AG04449 (cell line): ENCODE data around the gene RTN4R.

ENCODE experiments used
- CTCF ChIA-PET: fragments of 350-600 bp; formaldehyde crosslinking; extraction: SDS; loops from one replicate; lab custom pipeline; 2021; ENCODE audit warnings: antibody characterized with exemption; lab: Yijun Ruan, JAX
- POLR2A ChIA-PET: fragments of 400-600, 350-600 bp; formaldehyde crosslinking; extraction: SDS; loops from one replicate; lab custom pipeline; 2020; ENCODE audit warnings: antibody characterized with exemption, inconsistent platforms; lab: Yijun Ruan, JAX
- DNase-seq: peaks from one replicate; pipeline ENCODE4 v3.0.0-alpha.2; 2010; ENCODE audit warnings: low read depth, low spot score
- H3K4me3 ChIP-seq: 2 replicates; pipeline ENCODE4 v1.5.1; 2011; ENCODE audit warnings: low read depth, mild to moderate bottlenecking, control low read depth, low read length
- TF ChIP-seq, protein P1 (sequence below): IDR thresholded peaks from one replicate; pipeline ENCODE4 v1.5.1; 2011; ENCODE audit warnings: mild to moderate bottlenecking, moderate library complexity, low read length, control low read depth, inconsistent platforms; ENCODE audit not compliant: insufficient read depth; ENCODE audit errors: missing control alignments

Gene RTN4R

GRCh38 chr22:20205464-20205963 is 62.6 kb downstream of the RTN4R start:
- TF ChIP-seq, protein P1, sequence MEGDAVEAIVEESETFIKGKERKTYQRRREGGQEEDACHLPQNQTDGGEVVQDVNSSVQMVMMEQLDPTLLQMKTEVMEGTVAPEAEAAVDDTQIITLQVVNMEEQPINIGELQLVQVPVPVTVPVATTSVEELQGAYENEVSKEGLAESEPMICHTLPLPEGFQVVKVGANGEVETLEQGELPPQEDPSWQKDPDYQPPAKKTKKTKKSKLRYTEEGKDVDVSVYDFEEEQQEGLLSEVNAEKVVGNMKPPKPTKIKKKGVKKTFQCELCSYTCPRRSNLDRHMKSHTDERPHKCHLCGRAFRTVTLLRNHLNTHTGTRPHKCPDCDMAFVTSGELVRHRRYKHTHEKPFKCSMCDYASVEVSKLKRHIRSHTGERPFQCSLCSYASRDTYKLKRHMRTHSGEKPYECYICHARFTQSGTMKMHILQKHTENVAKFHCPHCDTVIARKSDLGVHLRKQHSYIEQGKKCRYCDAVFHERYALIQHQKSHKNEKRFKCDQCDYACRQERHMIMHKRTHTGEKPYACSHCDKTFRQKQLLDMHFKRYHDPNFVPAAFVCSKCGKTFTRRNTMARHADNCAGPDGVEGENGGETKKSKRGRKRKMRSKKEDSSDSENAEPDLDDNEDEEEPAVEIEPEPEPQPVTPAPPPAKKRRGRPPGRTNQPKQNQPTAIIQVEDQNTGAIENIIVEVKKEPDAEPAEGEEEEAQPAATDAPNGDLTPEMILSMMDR: no peak
- H3K4me3 ChIP-seq: no peak overlapping the region
- CTCF ChIA-PET: interaction anchor here (1.0 to 2.1 kb wide), 2 partner anchors 49 to 80 kb away, joined by 3 to 6 read pairs; no protein-coding TSS in a partner anchor
- POLR2A ChIA-PET: no interaction called here
- no peak for DNase-seq

DNA sequence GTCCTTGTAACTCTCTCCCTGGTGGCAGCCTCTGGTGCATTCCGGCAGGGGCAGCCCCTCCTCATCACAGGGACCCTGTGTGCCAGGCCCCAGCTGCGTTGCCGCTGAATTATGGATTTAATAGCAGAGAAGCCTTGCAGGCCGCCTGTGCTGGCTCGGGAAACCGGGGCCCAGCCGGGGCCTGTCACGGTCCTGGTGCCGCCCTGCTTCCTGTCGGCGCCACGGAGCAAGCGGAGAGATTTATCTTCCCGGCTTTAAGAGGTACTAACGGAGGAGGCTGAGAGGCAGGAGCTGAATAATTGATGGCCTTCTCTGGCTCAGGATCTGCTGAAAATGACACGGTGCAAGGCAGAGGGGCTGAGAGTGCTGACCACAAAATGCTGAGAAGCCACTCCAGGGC is 63.3 kb downstream of the RTN4R start:
- DNase-seq: no peak
- ChIA-PET POLR2A (no interaction called here), CTCF (interaction anchor here (2.1 kb wide), 1 partner anchor 48 kb away, joined by 6 read pairs; no protein-coding TSS in a partner anchor)
- TF ChIP-seq, protein P1: no peak
- H3K4me3 ChIP-seq: no peak overlapping the region

- no peak for DNase-seq
- TF ChIP-seq, protein P1: no peak
- ChIA-PET POLR2A (no interaction called here), CTCF (interaction anchor here (1.2 kb wide), 1 partner anchor 28 kb away, joined by 3 read pairs; no protein-coding TSS in a partner anchor)
- H3K4me3 ChIP-seq: no peak overlapping the region
Observed at GRCh38 chr22:20204311-20204710, 63.8 kb downstream of the RTN4R start.

DNA sequence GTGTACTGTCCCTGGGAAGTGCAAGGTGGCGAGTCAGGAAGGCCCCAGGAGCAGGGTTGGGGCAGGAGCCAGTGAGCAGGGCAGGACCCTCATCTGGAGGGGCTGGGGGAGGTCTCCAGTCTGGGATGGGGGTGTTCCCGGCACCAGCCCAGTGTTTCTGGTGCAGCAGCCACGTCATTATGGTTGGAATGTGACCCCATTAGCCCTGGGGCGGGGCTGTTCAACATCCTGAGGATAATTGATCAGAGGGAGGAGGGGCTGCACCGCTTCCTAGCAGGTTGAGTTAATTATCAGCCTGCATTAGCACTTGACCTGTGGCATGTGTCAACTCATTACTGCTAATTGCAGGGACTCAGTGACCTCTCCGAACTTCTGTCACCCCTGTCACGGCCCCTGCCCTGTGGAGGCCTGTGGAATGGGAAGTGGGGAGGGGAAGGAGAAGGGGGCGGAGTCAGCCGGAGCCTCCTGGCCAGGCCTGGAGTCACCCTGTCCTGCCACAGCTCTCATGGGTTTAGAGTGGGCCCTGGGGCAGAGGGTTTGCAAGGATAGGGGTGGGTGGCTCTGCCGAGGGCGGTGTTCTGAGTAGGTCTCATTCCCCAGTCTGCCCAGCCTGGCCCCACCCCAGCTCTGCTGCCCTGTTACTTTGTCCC is 64.4 kb downstream of the RTN4R start:
- DNase-seq: no peak
- ChIA-PET CTCF (interaction anchor here (1.2 kb wide), 1 partner anchor 28 kb away, joined by 3 read pairs; no protein-coding TSS in a partner anchor), POLR2A (no interaction called here)
- H3K4me3 ChIP-seq: no peak overlapping the region
- TF ChIP-seq, protein P1: no peak

GRCh38 chr22:20203142-20203551 is 65.0 kb downstream of the RTN4R start:
- TF ChIP-seq, protein P1: no peak
- DNase-seq: no peak
- CTCF ChIA-PET: no interaction called here
- H3K4me3 ChIP-seq: no peak overlapping the region
- POLR2A ChIA-PET: no interaction called here

DNA sequence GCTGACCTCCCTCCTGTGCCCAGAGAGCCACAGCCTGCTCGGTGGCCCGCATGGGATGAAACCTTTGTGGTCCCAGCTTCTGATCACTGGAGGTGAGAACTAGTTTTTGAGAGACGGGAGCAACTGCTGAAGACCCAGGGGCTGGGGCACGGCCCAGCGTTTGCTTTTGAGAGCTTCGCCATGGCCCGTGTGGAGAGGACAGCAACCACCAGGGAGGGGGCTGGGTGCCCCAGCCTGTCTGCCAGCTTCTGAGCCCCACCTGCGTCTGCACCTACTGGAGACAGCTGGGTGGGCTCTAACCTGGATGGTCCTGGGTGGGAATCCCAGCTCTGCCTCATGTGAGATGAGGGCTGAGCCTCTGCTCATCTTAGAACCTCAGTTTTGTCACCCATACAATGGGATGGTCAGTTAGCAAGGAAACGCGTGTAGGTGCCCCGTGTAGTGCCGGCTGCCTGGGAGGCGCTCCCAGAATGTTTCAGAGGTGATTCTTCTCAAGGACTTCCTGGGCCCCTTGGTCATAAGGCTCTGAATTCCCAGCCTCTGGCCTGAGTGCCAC is 66.2 kb downstream of the RTN4R start:
- CTCF ChIA-PET: no interaction called here
- TF ChIP-seq, protein P1: no peak
- POLR2A ChIA-PET: no interaction called here
- no peak for DNase-seq
- H3K4me3 ChIP-seq: no peak overlapping the region
